HEK293 (cell line): Measurements from ENCODE around the gene AQP5.
A peak's percentile ranks its signal among the peaks of the same experiment; 100 is the strongest.

Experiments
- CTCF ChIA-PET: fragments of 350-600 bp; formaldehyde crosslinking; extraction: SDS; loops from one replicate; lab custom pipeline; 2021; ENCODE audit warnings: antibody characterized with exemption; lab: Yijun Ruan, JAX
- POLR2A ChIA-PET: fragments of 300-600 bp; formaldehyde crosslinking; extraction: SDS; loops from one replicate; lab custom pipeline; 2020; ENCODE audit warnings: antibody characterized with exemption, inconsistent platforms; lab: Yijun Ruan, JAX
- H3K27ac ChIP-seq: fragments of 200-500 bp; sonication (Bioruptor generic); 2 replicates; pipeline ENCODE4 v1.5.1; 2014; ENCODE audit warnings: low read depth, low read length, control low read depth, inconsistent platforms; ENCODE audit errors: extremely low read depth
- H3K36me3 ChIP-seq, 2 experiments: fragments of 200-500 bp in 1 of 2; sonication (Bioruptor generic) in 1 of 2; 1 replicate in 1 of 2; 2 replicates in 1 of 2; pipeline ENCODE4 v1.5.1; 2014 to 2017; ENCODE audit warnings: inconsistent platforms in 2 of 2, low read length in 2 of 2; ENCODE audit not compliant: control insufficient read depth in 2 of 2, insufficient read depth in 1 of 2
- H3K4me1 ChIP-seq: fragments of 200-500 bp; sonication (Bioruptor generic); 2 replicates; pipeline ENCODE4 v1.5.1; 2014; ENCODE audit warnings: mild to moderate bottlenecking, low read length, inconsistent platforms; ENCODE audit not compliant: control insufficient read depth, insufficient read depth
- H3K4me3 ChIP-seq: 2 replicates; pipeline ENCODE4 v1.5.1; 2011; ENCODE audit warnings: low read depth, mild to moderate bottlenecking, control low read depth, low read length, moderate library complexity
- H3K9me3 ChIP-seq: fragments of 200-500 bp; sonication (Bioruptor generic); 2 replicates; pipeline ENCODE4 v1.5.1; 2014; ENCODE audit warnings: low read depth, low read length, inconsistent platforms; ENCODE audit not compliant: control insufficient read depth, insufficient read depth
- BCL11A ChIP-seq: fragments of 450-650 bp; formaldehyde crosslinking; IDR thresholded peaks from 2 replicates; pipeline ENCODE4 v1.5.1; 2016; ENCODE audit warnings: low read depth, missing biosample characterization, missing genetic modification characterization
- BCL11B ChIP-seq: fragments of 450-650 bp; formaldehyde crosslinking; IDR thresholded peaks from 2 replicates; pipeline ENCODE4 v1.5.1; 2016; ENCODE audit warnings: low read depth, missing biosample characterization, missing genetic modification characterization
- GLI2 ChIP-seq: fragments of 450-650 bp; formaldehyde crosslinking; IDR thresholded peaks from 2 replicates; pipeline ENCODE4; 2017; ENCODE audit warnings: missing biosample characterization, missing genetic modification characterization, low read depth, borderline replicate concordance
- OVOL3 ChIP-seq: fragments of 450-650 bp; formaldehyde crosslinking; IDR thresholded peaks from 2 replicates; pipeline ENCODE4 v1.5.1; 2016; ENCODE audit warnings: missing biosample characterization, missing genetic modification characterization
- SCRT1 ChIP-seq: fragments of 450-650 bp; formaldehyde crosslinking; IDR thresholded peaks from 2 replicates; pipeline ENCODE4 v1.5.1; 2016; ENCODE audit warnings: missing biosample characterization, missing genetic modification characterization, borderline replicate concordance
- SP2 ChIP-seq: fragments of 450-650 bp; formaldehyde crosslinking; IDR thresholded peaks from 2 replicates; pipeline ENCODE4 v1.5.1; 2016; ENCODE audit warnings: missing biosample characterization, missing genetic modification characterization
- ZBTB48 ChIP-seq: fragments of 450-650 bp; formaldehyde crosslinking; IDR thresholded peaks from 2 replicates; pipeline ENCODE4 v1.5.1; 2016; ENCODE audit warnings: missing biosample characterization, missing genetic modification characterization
- ZBTB7A ChIP-seq: fragments of 450-650 bp; formaldehyde crosslinking; IDR thresholded peaks from 2 replicates; pipeline ENCODE4 v1.5.1; 2016; ENCODE audit warnings: low read depth, missing biosample characterization, missing genetic modification characterization
- ZNF175 ChIP-seq: fragments of 450-650 bp; formaldehyde crosslinking; IDR thresholded peaks from 2 replicates; pipeline ENCODE4 v1.5.1; 2016; ENCODE audit warnings: missing biosample characterization, missing genetic modification characterization
- ZNF292 ChIP-seq: fragments of 450-650 bp; formaldehyde crosslinking; IDR thresholded peaks from 2 replicates; pipeline ENCODE4 v1.5.1; 2016; ENCODE audit warnings: low read depth, missing biosample characterization, missing genetic modification characterization, borderline replicate concordance
- ZNF391 ChIP-seq: fragments of 450-650 bp; formaldehyde crosslinking; IDR thresholded peaks from 2 replicates; pipeline ENCODE4 v1.5.1; 2016; ENCODE audit warnings: low read depth, missing biosample characterization, missing genetic modification characterization, borderline replicate concordance
- ZNF423 ChIP-seq: fragments of 450-650 bp; formaldehyde crosslinking; IDR thresholded peaks from 2 replicates; pipeline ENCODE4 v1.5.1; 2016; ENCODE audit warnings: missing biosample characterization, missing genetic modification characterization
- ZNF473 ChIP-seq: fragments of 450-650 bp; formaldehyde crosslinking; IDR thresholded peaks from 2 replicates; pipeline ENCODE4 v1.5.1; 2017; ENCODE audit warnings: missing biosample characterization, missing genetic modification characterization
- ZNF660 ChIP-seq: fragments of 450-650 bp; IDR thresholded peaks from 2 replicates; pipeline ENCODE4 v1.5.1; 2018; ENCODE audit warnings: missing biosample characterization, mild to moderate bottlenecking, missing genetic modification characterization
- ZNF830 ChIP-seq: fragments of 450-650 bp; IDR thresholded peaks from 2 replicates; pipeline ENCODE4 v1.5.0; 2018; ENCODE audit warnings: missing biosample characterization, missing genetic modification characterization, low read depth, mild to moderate bottlenecking, moderate library complexity
- TF ChIP-seq, protein P1 (sequence below): fragments of 450-650 bp; formaldehyde crosslinking; IDR thresholded peaks from 2 replicates; pipeline ENCODE4 v1.5.1; 2016; ENCODE audit warnings: missing biosample characterization, missing genetic modification characterization
- TF ChIP-seq, protein P2 (sequence below): fragments of 450-650 bp; formaldehyde crosslinking; IDR thresholded peaks from 2 replicates; pipeline ENCODE4 v1.5.1; 2016; ENCODE audit warnings: missing biosample characterization, missing genetic modification characterization
- TF ChIP-seq, protein P3 (sequence below): fragments of 450-650 bp; formaldehyde crosslinking; IDR thresholded peaks from 2 replicates; pipeline ENCODE4 v1.5.0; 2017; ENCODE audit warnings: missing biosample characterization, missing genetic modification characterization, borderline replicate concordance

AQP5 gene

GRCh38 chr12:49964849-49965624 is 3.4 kb downstream of the AQP5 start (continued):
- TF ChIP-seq, protein P1, sequence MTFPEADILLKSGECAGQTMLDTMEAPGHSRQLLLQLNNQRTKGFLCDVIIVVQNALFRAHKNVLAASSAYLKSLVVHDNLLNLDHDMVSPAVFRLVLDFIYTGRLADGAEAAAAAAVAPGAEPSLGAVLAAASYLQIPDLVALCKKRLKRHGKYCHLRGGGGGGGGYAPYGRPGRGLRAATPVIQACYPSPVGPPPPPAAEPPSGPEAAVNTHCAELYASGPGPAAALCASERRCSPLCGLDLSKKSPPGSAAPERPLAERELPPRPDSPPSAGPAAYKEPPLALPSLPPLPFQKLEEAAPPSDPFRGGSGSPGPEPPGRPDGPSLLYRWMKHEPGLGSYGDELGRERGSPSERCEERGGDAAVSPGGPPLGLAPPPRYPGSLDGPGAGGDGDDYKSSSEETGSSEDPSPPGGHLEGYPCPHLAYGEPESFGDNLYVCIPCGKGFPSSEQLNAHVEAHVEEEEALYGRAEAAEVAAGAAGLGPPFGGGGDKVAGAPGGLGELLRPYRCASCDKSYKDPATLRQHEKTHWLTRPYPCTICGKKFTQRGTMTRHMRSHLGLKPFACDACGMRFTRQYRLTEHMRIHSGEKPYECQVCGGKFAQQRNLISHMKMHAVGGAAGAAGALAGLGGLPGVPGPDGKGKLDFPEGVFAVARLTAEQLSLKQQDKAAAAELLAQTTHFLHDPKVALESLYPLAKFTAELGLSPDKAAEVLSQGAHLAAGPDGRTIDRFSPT (tag by site-specific recombination): no peak
- TF ChIP-seq ZNF175 (tag by site-specific recombination): no peak
- TF ChIP-seq ZNF660 (tag by site-specific recombination): no peak
- TF ChIP-seq ZNF830: no peak

GRCh38 chr12:49965836-49966235 is 4.2 kb downstream of the AQP5 start:
- no peak for TF ChIP-seq SCRT1 (tag by site-specific recombination)
- no peak for TF ChIP-seq BCL11A (tag by site-specific recombination)
- TF ChIP-seq ZNF292 (tag by site-specific recombination): no peak
- no peak for TF ChIP-seq ZNF423 (tag by site-specific recombination)
- no peak for TF ChIP-seq GLI2
- TF ChIP-seq, protein P2, sequence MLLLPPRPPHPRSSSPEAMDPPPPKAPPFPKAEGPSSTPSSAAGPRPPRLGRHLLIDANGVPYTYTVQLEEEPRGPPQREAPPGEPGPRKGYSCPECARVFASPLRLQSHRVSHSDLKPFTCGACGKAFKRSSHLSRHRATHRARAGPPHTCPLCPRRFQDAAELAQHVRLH: no peak
- TF ChIP-seq OVOL3 (tag by site-specific recombination): no peak
- no peak for TF ChIP-seq ZNF473 (tag by site-specific recombination)
- TF ChIP-seq BCL11B (tag by site-specific recombination): no peak
- no peak for TF ChIP-seq ZBTB48 (tag by site-specific recombination)

DNA sequence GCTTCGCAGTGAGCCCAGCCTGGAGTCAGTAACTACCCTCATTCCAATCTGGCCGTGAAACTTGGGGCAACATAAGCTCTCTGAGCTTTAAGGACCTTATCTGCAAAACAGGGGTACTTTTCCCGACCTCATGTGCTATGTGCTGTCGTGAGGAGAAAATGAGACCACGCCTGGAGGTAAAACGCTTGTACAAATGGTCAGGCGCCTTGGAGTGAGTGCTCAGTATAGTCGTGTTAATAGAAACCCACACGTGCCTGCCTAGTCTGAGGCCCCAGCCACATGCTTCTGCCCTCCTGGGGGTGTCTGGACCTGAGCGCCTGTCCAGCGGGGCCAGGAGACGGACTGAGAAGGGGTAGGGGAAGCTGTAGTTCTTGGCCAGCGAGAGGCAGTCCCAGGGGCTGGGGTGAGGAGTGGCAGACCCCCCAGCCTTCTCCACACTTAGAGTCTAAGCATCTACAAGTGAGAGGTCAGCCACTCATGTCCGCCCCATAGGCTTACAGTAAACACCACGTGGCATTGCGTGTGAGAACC is 4.9 kb downstream of the AQP5 start:
- ChIA-PET POLR2A (interaction anchor here (1.0 to 1.6 kb wide), 7 partner anchors 13 to 145 kb away, joined by 3 to 6 read pairs (median 4); partner anchors contain the start of genes BCDIN3D and COX14), CTCF (interaction anchor here (0.6 to 7.1 kb wide), 66 partner anchors 8 to 538 kb away, joined by 3 to 104 read pairs (median 6); partner anchors contain the start of genes AQP2 and COX14)
- H3K4me3 ChIP-seq: no peak overlapping the region

More at GRCh38 chr12:49965836-49966235, 4.2 kb downstream of the AQP5 start:
- Histone ChIP-seq H3K9me3 (no peaks in the 10 kb centered on the region), H3K36me3 (no peaks in the 10 kb centered on the region), H3K4me1 (no peaks in the 10 kb centered on the region), H3K4me3 (no peak overlapping the region), H3K27ac (no peak overlapping the region)
- CTCF ChIA-PET: interaction anchor here (0.6 to 7.1 kb wide), 34 partner anchors 7 to 207 kb away, joined by 3 to 104 read pairs (median 10); partner anchors contain the start of genes AQP2 and COX14
- POLR2A ChIA-PET: interaction anchor here (1.3 to 1.6 kb wide), 2 partner anchors 12 to 104 kb away, joined by 3 to 4 read pairs; no protein-coding TSS in a partner anchor

More for the DNA sequence above, 4.9 kb downstream of the AQP5 start:
- H3K27ac ChIP-seq: no peak overlapping the region
- H3K36me3 ChIP-seq: no peaks in the 10 kb centered on the region
- TF ChIP-seq ZNF391 (tag by site-specific recombination) (no peak), ZBTB7A (tag by site-specific recombination) (0 out of 2 replicates have a peak, but pooled peaks have one; percentile 19), SP2 (no peak)
- TF ChIP-seq, protein P3, sequence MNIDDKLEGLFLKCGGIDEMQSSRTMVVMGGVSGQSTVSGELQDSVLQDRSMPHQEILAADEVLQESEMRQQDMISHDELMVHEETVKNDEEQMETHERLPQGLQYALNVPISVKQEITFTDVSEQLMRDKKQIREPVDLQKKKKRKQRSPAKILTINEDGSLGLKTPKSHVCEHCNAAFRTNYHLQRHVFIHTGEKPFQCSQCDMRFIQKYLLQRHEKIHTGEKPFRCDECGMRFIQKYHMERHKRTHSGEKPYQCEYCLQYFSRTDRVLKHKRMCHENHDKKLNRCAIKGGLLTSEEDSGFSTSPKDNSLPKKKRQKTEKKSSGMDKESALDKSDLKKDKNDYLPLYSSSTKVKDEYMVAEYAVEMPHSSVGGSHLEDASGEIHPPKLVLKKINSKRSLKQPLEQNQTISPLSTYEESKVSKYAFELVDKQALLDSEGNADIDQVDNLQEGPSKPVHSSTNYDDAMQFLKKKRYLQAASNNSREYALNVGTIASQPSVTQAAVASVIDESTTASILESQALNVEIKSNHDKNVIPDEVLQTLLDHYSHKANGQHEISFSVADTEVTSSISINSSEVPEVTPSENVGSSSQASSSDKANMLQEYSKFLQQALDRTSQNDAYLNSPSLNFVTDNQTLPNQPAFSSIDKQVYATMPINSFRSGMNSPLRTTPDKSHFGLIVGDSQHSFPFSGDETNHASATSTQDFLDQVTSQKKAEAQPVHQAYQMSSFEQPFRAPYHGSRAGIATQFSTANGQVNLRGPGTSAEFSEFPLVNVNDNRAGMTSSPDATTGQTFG (tag by site-specific recombination): no peak
- TF ChIP-seq, all 188 proteins: peak for 1
- H3K4me1 ChIP-seq: no peaks in the 10 kb centered on the region
- no peaks in the 10 kb centered on the region for H3K9me3 ChIP-seq
